H1 (cell line): Measurements from ENCODE around the gene PBX3. TPM values are rescaled to one million over a fixed set of nuclear protein-coding genes. Genes with fewer than 3 reads are reported as not detected.

ENCODE experiments used
- BCL11A ChIP-seq, 2 experiments: IDR thresholded peaks; one replicate each; pipeline ENCODE4 v1.6.1; 2011; ENCODE audit warnings: low read depth in 2 of 2, low read length in 2 of 2, mild to moderate bottlenecking in 2 of 2
- CBX8 ChIP-seq: fragments of 300-800, 300-1000 bp; sonication (generic); IDR thresholded peaks from 2 replicates; pipeline ENCODE4 v1.7.1; 2016; ENCODE audit warnings: low read depth, low read length, borderline replicate concordance
- CTCF ChIP-seq, 3 experiments: IDR thresholded peaks; 1 replicate in 2 of 3; 2 replicates in 1 of 3; pipeline versions ENCODE4 v1.5.1 to v1.6.1; 2011; ENCODE audit warnings: low read length in 3 of 3, mild to moderate bottlenecking in 3 of 3, inconsistent platforms in 2 of 3, low read depth in 1 of 3, moderate library complexity in 1 of 3; ENCODE audit not compliant: insufficient read depth in 1 of 3; ENCODE audit errors: control extremely low read depth in 1 of 3
- KDM5A ChIP-seq: fragments of 200-600 bp; IDR thresholded peaks from 2 replicates; pipeline ENCODE4 v1.7.1; 2012; ENCODE audit warnings: mild to moderate bottlenecking, low read length, inconsistent platforms, mixed read lengths
- POU5F1 ChIP-seq: IDR thresholded peaks from 2 replicates; pipeline ENCODE4 v1.6.1; 2011; ENCODE audit warnings: low read depth, mild to moderate bottlenecking, low read length, moderate library complexity
- SAP30 ChIP-seq: fragments of 300-600 bp; sonication (generic); IDR thresholded peaks from 2 replicates; pipeline ENCODE4 v1.7.1; 2012; ENCODE audit warnings: low read length, moderate library complexity, mild to moderate bottlenecking, inconsistent platforms; ENCODE audit not compliant: insufficient read depth, insufficient replicate concordance
- SP2 ChIP-seq: IDR thresholded peaks from 2 replicates; pipeline ENCODE4 v1.6.1; 2012; ENCODE audit warnings: mild to moderate bottlenecking, low read length, inconsistent platforms
- TAF1 ChIP-seq: IDR thresholded peaks from 2 replicates; pipeline ENCODE4 v1.6.1; 2011; ENCODE audit warnings: mild to moderate bottlenecking, low read depth, low read length
- polyA plus RNA-seq, 7 experiments: library from polyadenylated mRNA; depleted of rRNA in 3 of 7; stranded (reverse) in 5 of 7; unstranded in 2 of 7; fragments of >200 nt in 5 of 7; fragments of 200-250 nt in 2 of 7; gene quantifications; 1 replicate in 5 of 7; 2 replicates in 1 of 7; 4 replicates in 1 of 7; pipeline versions ENCODE4 v1.2.1 to v1.2.3, GENCODE V29; 2011 to 2013; ENCODE audit warnings: missing spikeins in 2 of 7, mixed read lengths in 2 of 7
- total RNA-seq: library from RNA; stranded (reverse); fragmentation: NEBNext Ultra II Directional; extraction: Animal tissue kit (Norgen Biotek cat#: 25700); gene quantifications from 2 replicates; pipeline ENCODE4 v1.2.1, GENCODE V29; 2021

Gene PBX3
- total and polyA plus RNA-seq, 2 of the 8 experiments (the other 6 are each of a cell fraction or from before 2014, with no cell fraction given): 22.7 to 44.3 TPM

DNA sequence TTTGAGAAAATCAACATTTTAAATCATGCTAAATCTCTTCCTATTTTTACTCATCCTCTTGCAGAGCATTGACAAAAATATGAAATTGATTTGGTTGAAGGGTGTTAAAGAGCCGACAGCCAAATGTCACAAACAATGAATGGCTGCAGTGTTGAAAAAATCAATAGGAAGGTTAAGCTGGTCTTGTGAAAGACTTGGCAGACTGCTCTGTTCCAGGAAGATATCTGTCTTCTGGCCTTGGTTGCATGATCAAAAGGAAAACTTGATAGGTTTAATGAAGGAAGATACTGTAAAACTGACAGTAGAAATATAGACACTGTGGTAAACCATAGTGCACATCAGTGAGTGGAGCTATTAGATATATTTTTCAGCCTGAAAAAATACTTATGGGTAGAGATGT lies 103.6 kb downstream of the PBX3 start (continued):
- TF ChIP-seq CBX8 (no peak), KDM5A (no peak), BCL11A (IDR thresholded peaks at IDR 0.05; ENCODE audit: low read depth in 2 of 2, low read length in 2 of 2) (no peak), SAP30 (no peak), SP2 (no peak), POU5F1 (no peak), CTCF (IDR thresholded peaks at IDR 0.05; ENCODE audit: control extremely low read depth in 1 of 3, insufficient read depth in 1 of 3, low read depth in 1 of 3, low read length in 3 of 3) (no peak), TAF1 (no peak)
